SU-DHL-6 (cell line): ENCODE data around the gene ZNF469.

Experiments used
- H2AFZ ChIP-seq: fragments of 200-600 bp; sonication (generic); 2 replicates; pipeline ENCODE4 v1.6.1; 2014; ENCODE audit warnings: low read depth, mild to moderate bottlenecking, moderate library complexity, mixed read lengths, antibody characterized with exemption, low read length; ENCODE audit not compliant: severe bottlenecking
- H3F3A ChIP-seq: fragments of 200-600 bp; shearing (Covaris generic); 2 replicates; pipeline ENCODE4 v1.6.0; 2016; ENCODE audit warnings: antibody characterized with exemption, mild to moderate bottlenecking; ENCODE audit not compliant: insufficient read depth
- H3K27ac ChIP-seq: fragments of 200-600 bp; sonication (generic); 2 replicates; pipeline ENCODE4 v1.5.1; 2016; ENCODE audit warnings: low read depth, mild to moderate bottlenecking, low read length, moderate library complexity, mixed read lengths
- H3K27me3 ChIP-seq: fragments of 200-600 bp; sonication (generic), shearing (Covaris generic); 2 replicates; pipeline ENCODE4 v1.6.0; 2014; ENCODE audit warnings: mild to moderate bottlenecking, low read length
- H3K36me3 ChIP-seq: fragments of 200-600 bp; sonication (generic); 2 replicates; pipeline ENCODE4 v1.6.1; 2014; ENCODE audit warnings: mild to moderate bottlenecking, low read length, mixed read lengths
- H3K4me2 ChIP-seq: fragments of 300-600, 200-600 bp; shearing (Covaris generic), sonication (generic); 2 replicates; pipeline ENCODE4 v1.6.0; 2014; ENCODE audit warnings: low read length, low read depth, mild to moderate bottlenecking; ENCODE audit not compliant: poor library complexity, severe bottlenecking
- H3K4me3 ChIP-seq: fragments of 200-600 bp; sonication (generic); 2 replicates; pipeline ENCODE4 v1.5.1; 2014; ENCODE audit warnings: antibody characterized with exemption, low read length, mild to moderate bottlenecking, mixed read lengths; ENCODE audit not compliant: insufficient read depth, poor library complexity, severe bottlenecking
- H3K79me2 ChIP-seq: fragments of 200-600 bp; sonication (generic); 2 replicates; pipeline ENCODE4 v1.6.1; 2014; ENCODE audit warnings: mild to moderate bottlenecking, low read length, moderate library complexity; ENCODE audit not compliant: insufficient read depth
- H3K9ac ChIP-seq: fragments of 200-600 bp; sonication (generic); 2 replicates; pipeline ENCODE4 v1.7.0; 2014; ENCODE audit warnings: mild to moderate bottlenecking, low read length
- H3K9me2 ChIP-seq: fragments of 200-600 bp; sonication (generic); replicated peaks from 2 replicates; pipeline ENCODE4 v1.6.1; 2014; ENCODE audit warnings: low read length; ENCODE audit not compliant: insufficient read depth
- H3K9me3 ChIP-seq: fragments of 200-600 bp; sonication (generic); 2 replicates; pipeline ENCODE4 v1.6.1; 2014; ENCODE audit warnings: low read length, mixed read lengths; ENCODE audit not compliant: insufficient read depth
- H4K20me1 ChIP-seq: fragments of 200-600 bp; sonication (generic); 2 replicates; pipeline ENCODE4 v1.6.1; 2014; ENCODE audit warnings: low read depth, mild to moderate bottlenecking, antibody characterized with exemption, low read length, moderate library complexity, mixed read lengths
- CTCF ChIP-seq: fragments of 200-600 bp; sonication (generic); IDR thresholded peaks from one replicate; pipeline ENCODE4 v1.5.1; 2017; ENCODE audit warnings: antibody characterized with exemption, mild to moderate bottlenecking, low read length, moderate library complexity; ENCODE audit not compliant: insufficient read depth, poor library complexity, severe bottlenecking
- EZH2phosphoT487 ChIP-seq: fragments of 200-600 bp; sonication (generic), shearing (Covaris generic); conservative IDR thresholded peaks from 2 replicates; pipeline ENCODE4 v1.6.1; 2018; ENCODE audit warnings: mild to moderate bottlenecking, antibody characterized with exemption, low read length, moderate library complexity, mixed read lengths

The ZNF469 gene

GRCh38 chr16:88378401-88378800 lies 4.4 kb upstream of the ZNF469 start:
- no peaks in the 10 kb centered on the region for H3K27me3 ChIP-seq
- no peaks in the 10 kb centered on the region for H3F3A ChIP-seq
- H4K20me1 ChIP-seq = no peaks in the 10 kb centered on the region
- H3K36me3 ChIP-seq = no peaks in the 10 kb centered on the region
- H3K9me2 ChIP-seq = no peaks in the 10 kb centered on the region
- no peak overlapping the region for H3K4me2 ChIP-seq
- no peak overlapping the region for H3K4me3 ChIP-seq
- no peaks in the 10 kb centered on the region for H3K79me2 ChIP-seq
- TF ChIP-seq EZH2phosphoT487 = no peak
- no peak for TF ChIP-seq CTCF
- no peak overlapping the region for H2AFZ ChIP-seq
- no peak overlapping the region for H3K27ac ChIP-seq
- no peaks in the 10 kb centered on the region for H3K9me3 ChIP-seq
- no peak overlapping the region for H3K9ac ChIP-seq

GRCh38 chr16:88378836-88379693 lies 3.7 kb upstream of the ZNF469 start:
- no peaks in the 10 kb centered on the region for H3K79me2 ChIP-seq
- no peaks in the 10 kb centered on the region for H3F3A ChIP-seq
- H3K9me3 ChIP-seq = no peaks in the 10 kb centered on the region
- TF ChIP-seq CTCF = no peak
- no peak for TF ChIP-seq EZH2phosphoT487
- H3K4me2 ChIP-seq = no peak overlapping the region
- no peaks in the 10 kb centered on the region for H3K9me2 ChIP-seq
- H4K20me1 ChIP-seq = no peaks in the 10 kb centered on the region
- no peak overlapping the region for H3K4me3 ChIP-seq
- no peaks in the 10 kb centered on the region for H3K36me3 ChIP-seq
- H3K27me3 ChIP-seq = no peaks in the 10 kb centered on the region
- no peak overlapping the region for H3K9ac ChIP-seq
- H2AFZ ChIP-seq = no peak overlapping the region
- no peak overlapping the region for H3K27ac ChIP-seq

GRCh38 chr16:88379694-88380040 lies 3.1 kb upstream of the ZNF469 start:
- no peaks in the 10 kb centered on the region for H3K27me3 ChIP-seq
- no peaks in the 10 kb centered on the region for H3K9me2 ChIP-seq
- TF ChIP-seq CTCF = no peak
- TF ChIP-seq EZH2phosphoT487 = no peak
- H3K9me3 ChIP-seq = no peaks in the 10 kb centered on the region
- H3K4me2 ChIP-seq = no peak overlapping the region
- H3F3A ChIP-seq = no peaks in the 10 kb centered on the region
- H3K9ac ChIP-seq = no peak overlapping the region
- no peaks in the 10 kb centered on the region for H3K79me2 ChIP-seq
- no peak overlapping the region for H3K4me3 ChIP-seq
- no peak overlapping the region for H3K27ac ChIP-seq
- no peaks in the 10 kb centered on the region for H3K36me3 ChIP-seq
- no peaks in the 10 kb centered on the region for H4K20me1 ChIP-seq
- no peak overlapping the region for H2AFZ ChIP-seq
